NCI-H2081 (cell line): ENCODE measurements around the gene MRGPRF.
"Not testable (repeated sequence)": the region's sequence is repeated elsewhere in the genome, so short reads cannot be mapped to it uniquely, and the experiment has no call there.

Source experiments
- DNase-seq, 2 experiments: peaks; one replicate each; lab custom pipeline; 2025; lab: John Stamatoyannopoulos, UW

The MRGPRF gene

GRCh38 chr11:69002570-69003231, 10.3 kb downstream of the MRGPRF start:
- no peak for DNase-seq

GRCh38 chr11:69002110-69002569, 10.9 kb downstream of the MRGPRF start:
- DNase-seq = no peak

- DNase-seq = no peak
Observed at GRCh38 chr11:69001243-69002081, 11.6 kb downstream of the MRGPRF start.

- DNase-seq = no peak
Observed at GRCh38 chr11:69000831-69001242, 12.2 kb downstream of the MRGPRF start.

- no peak for DNase-seq
Observed at GRCh38 chr11:69000391-69000790, 12.7 kb downstream of the MRGPRF start.

GRCh38 chr11:68999748-69000355, 13.2 kb downstream of the MRGPRF start:
- DNase-seq = not testable (repeated sequence)

- DNase-seq = no peak
Observed at GRCh38 chr11:68999093-68999747, 13.8 kb downstream of the MRGPRF start.

GRCh38 chr11:68998390-68998911, 14.6 kb downstream of the MRGPRF start:
- peak; percentile 64 to 77 for DNase-seq

GRCh38 chr11:68997995-68998348, 15.1 kb downstream of the MRGPRF start:
- no peak for DNase-seq

GRCh38 chr11:68997124-68997994, 15.7 kb downstream of the MRGPRF start:
- no peak for DNase-seq

GRCh38 chr11:68996376-68997123, 16.5 kb downstream of the MRGPRF start:
- DNase-seq = no peak

- DNase-seq = no peak
Observed at GRCh38 chr11:68994894-68995285, 18.2 kb downstream of the MRGPRF start.

- DNase-seq = no peak
Observed at GRCh38 chr11:68994161-68994893, 18.7 kb downstream of the MRGPRF start.

GRCh38 chr11:68993546-68993945, 19.5 kb downstream of the MRGPRF start:
- no peak for DNase-seq

GRCh38 chr11:68992743-68993255, 20.2 kb downstream of the MRGPRF start:
- no peak for DNase-seq

GRCh38 chr11:68990995-68991780, 21.9 kb downstream of the MRGPRF start:
- DNase-seq = no peak

GRCh38 chr11:68989936-68990606, 23.0 kb downstream of the MRGPRF start:
- no peak for DNase-seq

GRCh38 chr11:68988491-68988890, 24.6 kb downstream of the MRGPRF start:
- no peak for DNase-seq
